ENCODE results near the gene CNTN3. TPM values are rescaled to one million over a fixed set of nuclear protein-coding genes. Genes with fewer than 3 reads are reported as not detected.

Gene CNTN3
- total RNA-seq (2014; rRNA removed; shearing (Covaris generic)) (not detected in 2 replicates), total RNA-seq (2022) (not detected in 2 replicates), Bru-seq, nascent RNA (percentile 0 among the genes with signal in this experiment), BruChase-seq, experiment 1, labeled RNA remaining after a 6-hour chase (not detected), BruChase-seq, experiment 2, labeled RNA remaining after a 2-hour chase (percentile 0 among the genes with signal in this experiment)
- long read RNA-seq: 0 reads

DNA sequence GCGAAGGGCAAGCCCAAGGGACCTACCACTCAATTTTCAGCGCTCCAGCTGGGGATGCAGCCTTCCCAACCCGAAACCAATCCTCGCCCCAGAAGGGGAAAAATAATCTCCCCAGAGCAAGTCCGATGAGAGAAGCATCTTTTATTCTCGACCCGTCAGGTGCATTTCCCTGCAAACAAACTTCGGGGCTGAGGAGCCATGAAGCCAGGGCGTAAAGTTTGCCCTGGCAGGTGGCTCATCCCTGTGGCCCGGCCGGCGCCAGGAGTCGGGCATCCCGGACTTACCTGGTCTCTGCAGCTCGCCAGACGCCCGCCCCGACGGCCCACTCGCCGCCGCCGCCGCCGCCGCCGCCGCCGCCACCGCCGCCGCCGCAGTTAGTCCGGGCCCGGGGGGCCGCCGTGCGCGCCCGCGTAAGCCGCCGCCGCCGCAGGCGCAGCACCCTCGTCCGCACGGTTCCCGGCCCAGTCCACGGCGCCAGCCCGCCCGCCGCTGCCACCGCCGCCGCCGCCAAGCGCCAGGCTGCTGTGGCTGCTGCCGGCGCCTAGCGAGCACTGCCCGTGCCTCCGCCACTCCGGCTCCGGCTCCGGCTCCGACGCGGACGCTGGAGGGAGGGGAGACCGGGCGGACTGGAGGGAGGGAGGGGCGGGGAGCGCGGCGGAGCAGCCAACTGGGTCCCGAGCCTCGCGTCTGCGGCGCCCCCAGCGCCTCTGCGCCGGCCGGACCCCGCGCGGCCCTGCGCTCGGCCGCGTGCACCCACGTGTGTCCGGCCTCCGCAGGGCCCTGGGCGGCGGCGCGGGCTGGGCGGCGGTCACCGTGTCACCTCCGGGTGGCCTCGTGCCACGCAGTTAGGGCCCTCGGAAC is at the start of gene CNTN3:
CNTN3 (minus strand) TSS at position 553 of the 861 bp plus-strand sequence. CDS start 93,547 bp downstream, outside the sequence.
- TF ChIP-seq EZH2phosphoT487 (IDR thresholded peaks at IDR 0.05; ENCODE audit: borderline replicate concordance, low read depth, low read length): no peak
- TF ChIP-seq, protein P1, sequence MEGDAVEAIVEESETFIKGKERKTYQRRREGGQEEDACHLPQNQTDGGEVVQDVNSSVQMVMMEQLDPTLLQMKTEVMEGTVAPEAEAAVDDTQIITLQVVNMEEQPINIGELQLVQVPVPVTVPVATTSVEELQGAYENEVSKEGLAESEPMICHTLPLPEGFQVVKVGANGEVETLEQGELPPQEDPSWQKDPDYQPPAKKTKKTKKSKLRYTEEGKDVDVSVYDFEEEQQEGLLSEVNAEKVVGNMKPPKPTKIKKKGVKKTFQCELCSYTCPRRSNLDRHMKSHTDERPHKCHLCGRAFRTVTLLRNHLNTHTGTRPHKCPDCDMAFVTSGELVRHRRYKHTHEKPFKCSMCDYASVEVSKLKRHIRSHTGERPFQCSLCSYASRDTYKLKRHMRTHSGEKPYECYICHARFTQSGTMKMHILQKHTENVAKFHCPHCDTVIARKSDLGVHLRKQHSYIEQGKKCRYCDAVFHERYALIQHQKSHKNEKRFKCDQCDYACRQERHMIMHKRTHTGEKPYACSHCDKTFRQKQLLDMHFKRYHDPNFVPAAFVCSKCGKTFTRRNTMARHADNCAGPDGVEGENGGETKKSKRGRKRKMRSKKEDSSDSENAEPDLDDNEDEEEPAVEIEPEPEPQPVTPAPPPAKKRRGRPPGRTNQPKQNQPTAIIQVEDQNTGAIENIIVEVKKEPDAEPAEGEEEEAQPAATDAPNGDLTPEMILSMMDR (conservative IDR thresholded peaks at IDR 0.05; ENCODE audit: low read length): no peak
- Histone ChIP-seq H3K4me3 (ENCODE audit: low read depth, low read length, poor library complexity, severe bottlenecking) (no peak within 1 kb of the TSS), H3K79me2 (ENCODE audit: insufficient read depth, low read depth, low read length) (no peaks in the 10 kb centered on the region), H4K20me1 (ENCODE audit: insufficient read depth, low read length) (no peaks in the 10 kb centered on the region), H3K4me2 (ENCODE audit: low read length) (no peak within 1 kb of the TSS), H3K9me2 (ENCODE audit: insufficient read depth, low read length) (no peaks in the 10 kb centered on the region), H3K4me1 (ENCODE audit: insufficient read depth, low read length, poor library complexity, severe bottlenecking) (no peaks in the 10 kb centered on the region), H3K27ac (ENCODE audit: low read depth, low read length, poor library complexity, severe bottlenecking) (no peak within 1 kb of the TSS), H3K9me3 (ENCODE audit: low read length) (no peaks in the 10 kb centered on the region), H2AFZ (ENCODE audit: low read length) (no peak within 1 kb of the TSS), H3K36me3 (ENCODE audit: insufficient read depth, low read length) (no peaks in the 10 kb centered on the region)
- no TSS peak for BruUV-seq (replicated peaks)
- ChIA-PET CTCF (ENCODE audit: unreplicated experiment) (no interaction called here), POLR2A (no interaction called here)
- no peak for DNase-seq (ENCODE audit: low spot score)
- intact Hi-C loops (cut with micrococcal nuclease; ENCODE audit: unreplicated experiment): no loop called here

DNA sequence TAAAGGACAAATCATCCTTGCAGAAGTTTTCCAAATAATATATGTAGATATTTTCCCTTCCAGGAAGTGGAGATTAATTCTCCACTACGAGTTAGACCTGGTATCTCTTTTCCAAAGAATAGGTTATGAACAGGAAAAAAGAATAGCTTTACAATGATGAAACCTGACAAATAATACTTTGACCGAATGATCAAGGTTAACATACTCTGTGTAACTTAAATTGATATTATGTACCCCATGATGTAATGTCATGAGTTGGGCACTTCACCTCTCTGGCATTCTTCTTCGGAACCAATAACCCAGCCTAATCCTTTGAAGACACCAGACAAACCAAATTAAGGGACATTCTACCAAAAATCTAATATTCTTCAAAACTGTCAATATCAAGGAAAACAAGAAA is 48.7 kb upstream of the CNTN3 start:
- POLR2A ChIA-PET: no interaction called here
- TF ChIP-seq EZH2phosphoT487 (IDR thresholded peaks at IDR 0.05; ENCODE audit: borderline replicate concordance, low read depth, low read length): no peak
- TF ChIP-seq, protein P1 (conservative IDR thresholded peaks at IDR 0.05; ENCODE audit: low read length): no peak
- H4K20me1 ChIP-seq (ENCODE audit: insufficient read depth, low read length): no peaks in the 10 kb centered on the region
- no TSS peak for BruUV-seq (replicated peaks)
- H3K36me3 ChIP-seq (ENCODE audit: insufficient read depth, low read length): no peaks in the 10 kb centered on the region
- H3K9me2 ChIP-seq (ENCODE audit: insufficient read depth, low read length): no peaks in the 10 kb centered on the region
- CTCF ChIA-PET (ENCODE audit: unreplicated experiment): no interaction called here
- no peak overlapping the region for H3K27ac ChIP-seq (ENCODE audit: low read depth, low read length, poor library complexity, severe bottlenecking)
- no peaks in the 10 kb centered on the region for H3K79me2 ChIP-seq (ENCODE audit: insufficient read depth, low read depth, low read length)
- H2AFZ ChIP-seq (ENCODE audit: low read length): no peak overlapping the region
- H3K4me1 ChIP-seq (ENCODE audit: insufficient read depth, low read length, poor library complexity, severe bottlenecking): no peaks in the 10 kb centered on the region
- no peaks in the 10 kb centered on the region for H3K9me3 ChIP-seq (ENCODE audit: low read length)
- no peak overlapping the region for H3K4me3 ChIP-seq (ENCODE audit: low read depth, low read length, poor library complexity, severe bottlenecking)
- H3K4me2 ChIP-seq (ENCODE audit: low read length): no peak overlapping the region
- intact Hi-C loops (cut with micrococcal nuclease; ENCODE audit: unreplicated experiment): no loop called here
- DNase-seq (ENCODE audit: low spot score): no peak

DNA sequence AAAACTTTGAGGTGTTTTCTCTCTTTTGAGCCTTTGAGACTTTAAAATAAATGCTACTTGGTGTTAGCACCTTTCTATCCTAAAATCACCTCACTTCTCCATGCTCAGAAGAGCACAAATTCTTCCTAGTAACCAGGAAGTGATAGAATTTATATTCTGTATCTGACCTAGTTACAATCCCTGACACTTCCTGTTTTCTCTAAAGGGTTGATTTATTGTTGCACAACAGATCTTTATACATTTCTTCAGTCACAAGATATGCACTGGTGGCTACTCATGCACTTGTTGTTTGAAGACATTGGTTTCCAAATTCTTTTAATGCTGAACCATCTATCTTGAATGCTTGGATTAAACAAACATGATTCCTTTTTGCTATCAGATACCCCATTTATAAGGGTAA is 47.2 kb upstream of the CNTN3 start:
- Histone ChIP-seq H3K9me2 (ENCODE audit: insufficient read depth, low read length) (no peaks in the 10 kb centered on the region), H3K27ac (ENCODE audit: low read depth, low read length, poor library complexity, severe bottlenecking) (no peak overlapping the region), H3K4me1 (ENCODE audit: insufficient read depth, low read length, poor library complexity, severe bottlenecking) (no peaks in the 10 kb centered on the region), H3K79me2 (ENCODE audit: insufficient read depth, low read depth, low read length) (no peaks in the 10 kb centered on the region), H3K9me3 (ENCODE audit: low read length) (no peaks in the 10 kb centered on the region), H3K4me3 (ENCODE audit: low read depth, low read length, poor library complexity, severe bottlenecking) (no peak overlapping the region), H3K36me3 (ENCODE audit: insufficient read depth, low read length) (no peaks in the 10 kb centered on the region), H4K20me1 (ENCODE audit: insufficient read depth, low read length) (no peaks in the 10 kb centered on the region), H3K4me2 (ENCODE audit: low read length) (no peak overlapping the region), H2AFZ (ENCODE audit: low read length) (no peak overlapping the region)
- intact Hi-C loops (cut with micrococcal nuclease; ENCODE audit: unreplicated experiment): no loop called here
- POLR2A ChIA-PET: interaction anchor here (0.6 kb wide), 1 partner anchor 58 kb away, joined by 4 read pairs; no protein-coding TSS in a partner anchor
- no TSS peak for BruUV-seq (replicated peaks)
- CTCF ChIA-PET (ENCODE audit: unreplicated experiment): no interaction called here
- no peak for DNase-seq (ENCODE audit: low spot score)
- TF ChIP-seq, protein P1 (conservative IDR thresholded peaks at IDR 0.05; ENCODE audit: low read length): no peak
- TF ChIP-seq EZH2phosphoT487 (IDR thresholded peaks at IDR 0.05; ENCODE audit: borderline replicate concordance, low read depth, low read length): no peak

All from OCI-LY7 (cell line).